GM10847 (cell line): Measurements from ENCODE around the gene ZCCHC24.

ENCODE experiments used
- POLR2A ChIP-seq: IDR thresholded peaks from 2 replicates; pipeline ENCODE4 v1.6.1; 2011; ENCODE audit not compliant: insufficient read length; ENCODE audit errors: extremely low read depth

The ZCCHC24 gene

DNA sequence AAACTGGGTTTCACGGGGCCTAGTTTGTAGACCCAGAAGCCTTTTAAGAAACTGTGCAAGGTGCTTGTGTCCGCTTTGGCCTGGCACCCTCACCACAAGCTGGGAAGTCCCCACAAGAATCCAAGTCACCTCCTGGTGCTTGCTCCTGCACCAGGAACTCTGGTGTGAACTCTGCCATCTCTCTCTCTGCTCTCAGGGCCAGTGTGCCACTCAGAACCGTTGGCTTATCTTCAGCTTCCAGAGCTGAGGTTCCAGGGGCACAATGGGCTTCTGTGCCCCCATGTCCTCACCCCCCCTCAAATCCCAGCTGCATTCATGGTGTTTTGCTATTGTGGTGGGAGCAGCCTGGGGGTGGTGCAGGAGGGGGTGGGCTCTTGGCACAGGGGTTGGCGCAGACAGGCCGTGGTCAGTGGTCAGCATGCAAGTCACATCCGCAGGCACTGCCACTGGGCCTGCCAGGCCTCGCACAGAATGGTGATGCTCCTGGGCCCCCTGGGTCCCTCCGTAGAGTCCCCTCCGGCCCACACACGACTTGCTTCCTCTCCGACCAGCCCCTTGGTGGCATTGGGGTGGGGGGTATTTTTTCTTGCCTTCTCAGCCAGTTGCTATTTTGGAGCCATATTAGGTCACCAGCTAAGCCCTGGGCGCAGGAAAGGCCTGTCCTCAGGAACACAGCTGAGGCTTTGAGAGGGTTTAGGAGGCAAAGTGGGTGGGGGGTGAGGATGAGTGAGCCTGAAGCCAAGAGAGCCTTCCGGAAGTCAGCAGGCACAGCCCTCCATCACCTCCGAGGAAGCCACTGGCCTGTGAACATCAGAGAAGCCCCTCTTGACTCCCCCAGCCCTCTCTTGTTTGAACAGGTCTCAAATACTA is 3.0 kb downstream of the ZCCHC24 start:
- no peak for TF ChIP-seq POLR2A

DNA sequence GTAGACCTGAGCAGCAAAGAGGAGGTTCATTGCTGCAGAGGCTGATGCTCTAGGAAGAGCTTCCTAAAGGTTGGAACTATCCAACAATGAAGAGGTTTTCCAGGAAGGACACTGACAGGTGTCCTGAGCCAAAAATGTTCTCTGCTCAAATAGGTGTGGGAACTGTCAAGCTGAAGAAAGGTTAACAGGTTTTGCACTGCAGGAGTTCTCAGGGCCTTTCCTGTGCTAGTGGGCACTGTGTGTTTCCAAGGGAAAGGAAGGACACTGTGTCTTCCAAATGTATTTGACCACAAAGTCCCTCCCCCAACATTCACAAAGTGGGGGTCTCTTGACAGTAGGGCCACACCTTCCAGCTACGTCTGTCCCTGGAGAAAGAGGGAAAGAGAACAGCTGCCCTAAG is 4.0 kb downstream of the ZCCHC24 start:
- no peak for TF ChIP-seq POLR2A

DNA sequence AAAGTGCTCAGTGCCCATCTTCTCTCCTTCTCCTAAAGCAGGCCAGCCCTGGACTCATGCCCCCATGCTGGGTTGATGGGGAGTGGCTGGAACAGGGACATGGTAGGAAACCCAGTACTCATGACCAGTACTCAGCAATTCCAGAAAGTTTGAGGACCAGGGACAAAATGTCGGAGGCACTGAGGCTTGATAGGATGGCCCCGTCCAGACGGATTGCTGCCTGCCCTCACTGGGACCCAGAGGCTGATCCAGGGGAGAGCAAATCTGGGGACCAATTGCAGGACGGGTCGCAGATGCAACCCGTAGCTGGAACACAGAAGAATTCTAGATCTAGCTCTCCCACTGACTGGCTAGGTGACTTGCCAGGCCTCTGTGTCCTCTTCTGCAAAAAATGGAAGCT is 5.1 kb downstream of the ZCCHC24 start:
- no peak for TF ChIP-seq POLR2A

DNA sequence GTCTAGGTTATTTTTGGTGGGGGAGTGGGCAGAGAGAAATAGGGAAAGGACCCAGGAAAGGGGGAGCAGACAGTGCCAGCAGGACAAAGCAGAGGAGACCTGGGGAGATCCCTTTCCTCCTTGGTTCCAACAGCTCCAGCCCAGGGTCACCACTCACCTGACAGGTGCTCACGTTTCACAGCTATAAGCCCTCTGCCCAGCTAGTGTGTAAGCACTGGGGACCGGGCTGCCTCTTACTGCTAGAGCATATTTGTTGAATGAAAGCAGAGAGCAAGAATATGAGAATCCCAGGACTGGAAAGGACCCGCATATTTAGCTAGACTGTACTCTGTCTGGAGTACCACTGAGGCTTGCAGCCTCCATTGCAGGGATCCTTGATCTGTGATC is 6.7 kb downstream of the ZCCHC24 start:
- no peak for TF ChIP-seq POLR2A

DNA sequence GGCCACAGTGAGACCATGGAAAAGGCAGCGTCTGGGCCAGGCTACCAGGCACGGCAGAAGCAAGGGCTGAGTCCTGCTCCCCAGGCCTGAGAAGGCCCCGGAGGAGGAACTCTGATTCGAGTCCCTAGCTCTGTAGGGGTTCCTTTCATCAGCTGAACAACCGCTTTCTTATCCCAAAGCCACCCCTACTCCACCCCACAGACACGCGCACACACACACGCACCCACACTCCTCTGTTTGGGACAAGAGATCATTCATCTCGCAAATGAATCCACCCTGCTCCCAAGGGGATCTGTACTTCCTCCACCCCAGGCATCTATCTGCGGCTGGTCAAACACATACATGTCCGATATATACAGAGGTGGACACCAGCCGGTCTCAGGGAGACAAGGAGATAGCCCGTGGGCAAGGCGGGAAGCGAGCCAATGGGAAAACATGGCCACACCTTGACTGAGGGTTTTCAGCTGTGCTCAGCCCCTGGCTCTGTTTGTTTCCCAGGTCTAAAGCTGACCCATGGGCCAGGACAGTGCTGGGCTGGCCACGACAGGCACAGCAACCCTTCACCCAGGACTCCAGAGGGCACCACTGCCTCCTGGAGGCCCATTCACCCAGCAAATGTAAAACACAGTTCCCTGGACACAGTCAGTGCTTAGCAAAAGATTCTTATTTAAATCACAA is 7.3 kb downstream of the ZCCHC24 start:
- no peak for TF ChIP-seq POLR2A

DNA sequence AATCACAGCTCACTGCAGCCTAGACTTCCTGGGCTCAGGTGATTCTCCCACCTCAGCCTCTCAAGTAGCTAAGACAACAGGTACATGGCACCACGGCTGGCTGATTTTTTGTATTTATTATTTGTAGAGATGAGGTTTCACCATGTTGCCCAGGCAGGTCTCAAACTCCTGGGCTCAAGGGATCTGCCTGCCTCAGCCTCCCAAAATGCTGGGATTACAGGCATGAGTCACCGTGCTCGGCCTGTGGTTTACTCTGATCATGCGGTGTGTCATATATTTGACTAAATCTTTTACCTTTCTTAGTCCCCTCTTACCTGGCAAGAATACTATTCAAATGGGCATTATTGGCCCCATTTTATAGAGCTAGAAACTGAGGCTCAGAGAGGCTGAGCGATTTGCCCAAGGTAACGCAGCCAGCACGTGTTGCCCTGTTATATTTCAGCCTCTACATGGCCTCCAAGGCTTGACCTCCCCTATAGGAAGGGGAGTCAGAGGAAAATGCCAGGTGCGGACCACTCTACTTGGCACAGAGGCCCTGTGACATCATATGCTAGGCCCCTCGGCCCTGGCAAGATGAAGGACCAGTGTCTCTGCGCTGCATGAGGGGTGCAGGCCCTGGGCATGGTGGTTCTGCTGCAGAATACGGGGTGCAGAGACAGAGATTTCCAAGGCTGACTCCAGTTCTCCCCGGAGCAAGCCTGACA is 8.2 kb downstream of the ZCCHC24 start:
- no peak for TF ChIP-seq POLR2A

DNA sequence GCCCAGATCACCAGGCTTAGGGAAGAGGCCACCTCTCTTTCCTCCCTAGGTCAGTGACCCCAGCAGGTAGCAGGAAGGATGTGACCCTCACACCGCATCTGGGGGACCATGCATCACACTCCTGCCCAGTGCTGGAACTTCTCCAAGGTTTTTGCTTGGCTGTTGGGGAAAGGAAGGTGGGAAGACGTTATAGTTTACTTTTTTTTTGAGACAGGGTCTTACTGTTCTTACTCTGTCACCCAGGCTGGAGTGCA is 8.6 kb downstream of the ZCCHC24 start:
- no peak for TF ChIP-seq POLR2A

DNA sequence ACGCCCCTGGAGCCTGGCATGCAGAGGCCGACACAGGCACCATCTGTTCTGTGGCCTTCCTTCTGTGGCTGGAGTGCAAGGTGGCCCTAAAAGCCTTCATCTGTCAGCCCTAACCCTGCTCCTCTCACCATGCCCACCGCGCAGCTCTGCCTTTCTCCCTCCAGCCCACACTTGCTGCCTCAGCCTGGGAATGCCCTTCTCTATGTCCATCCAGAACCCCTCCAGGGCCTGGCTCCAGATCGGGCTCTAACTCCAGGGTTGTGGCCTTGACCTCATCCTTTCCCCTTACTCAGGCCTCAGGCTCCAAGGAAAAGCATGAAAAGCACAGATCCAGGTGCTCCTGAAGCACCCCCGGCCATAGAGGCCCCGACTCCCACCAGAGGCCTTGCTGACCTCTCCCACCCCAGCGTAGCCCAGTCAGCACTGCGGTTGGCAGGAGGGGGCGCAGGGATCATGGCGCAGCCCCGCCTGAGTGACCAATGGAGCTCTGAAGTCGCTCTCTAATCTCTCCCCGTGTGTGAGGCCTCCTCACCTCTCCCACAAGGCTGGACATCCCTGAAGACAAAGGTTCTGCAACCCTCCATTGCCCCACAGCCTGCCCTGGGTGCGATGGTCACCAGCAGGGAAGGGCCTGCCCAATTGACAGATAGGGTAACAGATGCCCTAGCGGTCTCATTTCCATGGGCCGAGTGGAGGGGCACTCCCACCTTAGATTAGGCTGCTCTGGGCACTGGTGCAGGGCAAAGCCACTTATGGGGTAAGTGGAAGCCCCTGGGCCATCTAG is 9.2 kb downstream of the ZCCHC24 start:
- no peak for TF ChIP-seq POLR2A

DNA sequence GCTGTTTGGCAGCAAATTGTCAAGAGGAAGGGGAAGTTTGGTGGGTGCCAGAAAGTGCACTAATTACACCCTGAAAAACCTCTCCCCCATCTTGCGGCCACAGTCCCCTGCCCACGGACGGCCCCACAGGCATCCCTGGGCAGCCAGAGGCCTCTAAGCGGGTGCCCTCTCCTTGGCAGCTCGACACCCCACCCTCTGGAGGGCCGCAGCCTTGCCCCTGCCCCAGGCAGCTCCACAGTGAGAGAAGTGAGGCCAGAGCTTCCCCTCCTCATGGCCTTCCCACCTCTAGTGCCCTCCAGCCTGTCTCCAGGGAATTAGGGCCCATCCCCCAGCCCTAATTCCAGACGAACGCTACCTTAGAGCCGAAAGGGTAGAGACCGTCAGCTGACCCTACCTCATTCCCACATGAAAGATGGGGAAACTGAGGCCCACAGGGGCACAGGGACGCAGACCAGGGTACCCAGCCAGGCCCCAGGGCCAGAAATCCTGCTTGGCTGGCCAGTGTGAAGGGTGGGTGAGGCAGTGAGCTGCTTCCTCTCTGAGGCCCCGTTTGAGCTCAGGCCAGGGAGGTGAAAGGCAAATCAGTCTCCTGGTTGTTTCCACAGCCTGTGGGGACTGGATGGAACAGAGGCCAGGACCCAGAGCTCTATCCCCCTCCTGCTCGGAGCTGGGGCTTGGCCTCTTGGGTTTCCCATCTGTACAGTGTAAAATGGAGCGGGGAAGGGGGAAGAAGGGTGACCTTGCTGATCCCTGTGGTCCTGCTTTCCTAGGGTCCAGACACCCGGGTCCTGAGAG is 10.0 kb downstream of the ZCCHC24 start:
- no peak for TF ChIP-seq POLR2A

DNA sequence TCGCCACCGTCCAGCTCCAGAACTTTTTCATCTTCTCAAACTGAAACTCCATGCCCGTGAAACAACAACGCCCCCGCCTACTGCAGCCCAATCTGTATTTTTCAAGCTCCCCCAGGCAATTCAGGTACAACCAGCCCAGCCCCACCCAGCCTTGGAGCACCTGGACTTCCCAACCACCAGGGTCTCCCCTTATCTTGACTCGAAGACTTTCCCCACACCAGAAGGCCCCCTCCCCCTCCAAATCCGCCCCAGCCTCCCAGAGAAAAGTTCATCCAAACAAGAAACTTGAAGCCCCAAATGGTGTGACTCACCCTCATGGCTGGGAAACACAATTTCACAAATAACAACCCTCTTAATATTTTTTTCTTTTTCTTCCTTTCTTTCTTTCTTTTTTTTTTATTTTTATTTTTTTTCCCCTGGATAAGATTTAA is 10.6 kb downstream of the ZCCHC24 start:
- no peak for TF ChIP-seq POLR2A

DNA sequence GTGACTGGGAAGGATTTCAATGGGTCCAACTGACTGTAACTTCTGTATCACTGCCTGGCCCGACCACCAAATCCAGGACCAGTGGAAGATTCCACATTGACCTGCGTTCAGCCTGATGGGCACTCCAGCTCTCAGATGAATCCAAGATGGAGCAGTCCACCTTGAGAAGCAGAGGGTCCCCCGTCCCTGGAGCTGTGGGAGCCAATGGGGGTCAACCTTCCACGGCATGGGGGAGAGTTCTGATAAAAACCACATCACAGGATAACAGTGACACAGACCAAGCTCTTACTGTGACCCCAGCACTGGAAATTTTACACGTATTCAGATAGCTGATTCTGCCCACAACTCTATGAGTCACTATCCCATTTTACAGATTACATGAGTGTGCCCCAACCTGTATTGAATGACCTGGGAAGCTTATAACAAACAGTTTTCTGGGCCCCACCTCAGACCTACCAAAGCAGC is 11.2 kb downstream of the ZCCHC24 start:
- no peak for TF ChIP-seq POLR2A

DNA sequence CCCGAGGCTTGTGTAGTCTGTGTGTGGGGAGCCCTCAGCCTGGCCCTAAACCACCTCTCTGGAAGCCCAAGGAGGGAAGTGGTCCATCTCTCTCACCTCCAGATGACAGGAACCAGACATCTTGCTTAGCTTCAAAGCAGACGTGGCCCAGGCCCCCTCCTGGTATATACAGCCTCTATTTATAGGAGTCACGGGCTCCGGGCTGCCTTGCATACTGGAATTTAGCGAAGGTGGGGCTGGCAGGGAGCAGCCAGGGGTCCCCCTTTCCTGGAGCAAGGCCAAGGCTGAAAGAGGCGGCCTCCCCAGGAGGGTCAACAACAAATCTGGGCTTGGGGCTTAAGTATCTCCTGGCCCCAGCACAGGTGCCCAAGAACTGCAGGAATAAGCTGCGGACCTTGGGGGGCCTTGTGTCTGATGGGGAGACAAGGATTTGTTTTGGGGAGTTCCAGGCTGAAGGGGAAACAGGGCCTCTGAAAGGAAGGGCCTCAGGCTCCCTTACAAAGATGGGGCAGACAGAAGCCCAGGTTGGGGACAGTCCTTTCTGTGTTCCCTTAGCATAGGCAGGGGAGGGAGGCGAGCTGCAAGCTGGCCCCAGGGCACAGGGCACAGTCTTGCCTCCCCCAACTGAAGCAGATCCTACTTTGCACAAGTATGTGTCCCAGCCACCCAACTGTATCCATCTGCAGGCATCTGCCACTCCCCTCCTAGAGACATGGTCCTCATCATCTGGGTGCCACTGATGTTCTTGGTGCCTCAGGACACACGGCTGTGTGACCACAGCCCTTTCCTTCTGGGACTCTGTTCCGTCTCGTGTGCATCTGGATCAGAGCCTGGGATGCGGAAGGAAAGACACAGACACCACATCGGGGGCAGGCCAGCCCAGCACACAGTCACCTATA is 11.9 kb downstream of the ZCCHC24 start:
- TF ChIP-seq POLR2A, result no peak

DNA sequence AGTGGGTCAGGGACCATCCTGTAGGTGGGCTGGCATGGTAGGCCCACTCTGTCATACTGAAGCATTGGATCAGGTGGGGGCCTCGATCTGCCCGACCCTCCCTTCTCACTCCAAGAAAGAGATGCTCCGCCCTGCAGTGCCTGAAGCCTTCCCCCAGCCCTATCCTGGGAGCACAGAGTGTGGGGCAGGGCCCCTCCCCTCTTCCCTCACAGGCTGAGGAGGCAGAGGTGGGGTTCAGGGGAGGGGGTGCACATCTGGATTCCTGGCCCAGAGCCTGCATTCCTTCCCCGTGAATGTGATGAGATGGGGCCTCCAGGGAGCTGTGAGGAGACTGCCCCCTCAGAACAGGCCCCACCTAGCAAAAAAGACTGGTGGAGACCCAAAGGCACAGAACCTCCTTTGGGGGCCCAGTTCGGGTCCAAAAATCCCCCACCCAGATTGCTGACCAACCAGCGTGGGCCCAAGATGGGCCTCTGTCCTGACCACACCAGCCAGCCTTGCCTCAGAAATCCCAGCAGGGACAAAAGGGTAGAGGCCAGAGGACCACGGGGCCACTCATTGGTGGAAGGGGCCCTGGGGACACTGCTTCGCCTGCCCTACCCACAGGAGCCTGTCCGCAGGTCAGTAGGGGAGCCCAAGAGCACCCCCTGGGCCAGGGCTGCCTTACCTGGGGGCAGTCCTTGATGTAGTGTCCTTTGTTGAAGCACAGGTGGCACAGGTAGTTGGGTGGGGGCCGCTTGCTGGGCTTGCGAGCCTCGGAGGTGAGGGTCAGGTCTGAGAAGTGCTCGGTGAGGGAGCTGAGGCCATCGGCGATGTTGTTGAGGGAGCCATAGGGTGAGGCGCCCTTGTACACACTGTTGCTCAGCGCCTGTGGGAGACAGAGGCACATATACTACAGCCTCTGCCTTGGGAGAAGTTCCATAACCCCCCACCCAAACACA is 13.3 kb downstream of the ZCCHC24 start:
- TF ChIP-seq POLR2A, result no peak

DNA sequence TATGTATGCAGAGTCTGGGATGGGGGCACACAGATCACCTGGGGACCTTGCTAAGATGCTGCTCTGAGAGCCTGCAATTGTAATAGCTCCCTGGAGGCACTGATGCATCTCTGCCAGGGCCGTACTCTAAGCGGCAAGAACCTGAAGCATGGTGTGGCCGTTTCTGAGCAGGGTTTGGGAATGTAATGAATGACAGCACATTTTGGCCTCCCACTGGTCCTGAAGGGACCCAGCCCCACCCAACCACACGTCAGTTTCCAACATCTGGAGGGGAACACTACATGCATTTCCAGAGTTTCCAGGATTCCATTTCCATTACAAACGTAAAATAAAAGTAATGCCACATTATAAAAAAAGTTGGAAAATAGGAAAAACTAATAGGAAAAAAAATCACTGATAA is 14.0 kb downstream of the ZCCHC24 start:
- TF ChIP-seq POLR2A, result no peak
